Ishikawa (cell line): Measurements from ENCODE around the gene PITPNM2.

Source experiments
- CEBPB ChIP-seq: IDR thresholded peaks from 2 replicates; pipeline ENCODE4 v1.6.1; 2012
- CREB1 ChIP-seq: IDR thresholded peaks from 2 replicates; pipeline ENCODE4 v1.6.1; 2012; ENCODE audit warnings: low read depth
- EGR1 ChIP-seq: IDR thresholded peaks from 2 replicates; pipeline ENCODE4 v1.6.1; 2012
- EP300 ChIP-seq: IDR thresholded peaks from 2 replicates; pipeline ENCODE4 v1.6.1; 2012; ENCODE audit warnings: borderline replicate concordance
- FOXM1 ChIP-seq: IDR thresholded peaks from 2 replicates; pipeline ENCODE4 v1.6.1; 2012; ENCODE audit warnings: low read depth, borderline replicate concordance
- MAX ChIP-seq: IDR thresholded peaks from 2 replicates; pipeline ENCODE4 v1.6.1; 2012
- NFIC ChIP-seq: IDR thresholded peaks from 2 replicates; pipeline ENCODE4 v1.6.1; 2012
- RAD21 ChIP-seq: IDR thresholded peaks from 2 replicates; pipeline ENCODE4 v1.6.1; 2012; ENCODE audit warnings: low read depth
- REST ChIP-seq: IDR thresholded peaks from 2 replicates; pipeline ENCODE4 v1.6.1; 2012; ENCODE audit warnings: low read depth, mild to moderate bottlenecking
- TAF1 ChIP-seq: IDR thresholded peaks from 2 replicates; pipeline ENCODE4 v1.6.1; 2012; ENCODE audit warnings: low read depth, mild to moderate bottlenecking
- TCF12 ChIP-seq: IDR thresholded peaks from 2 replicates; pipeline ENCODE4 v1.6.1; 2012; ENCODE audit warnings: low read depth
- TEAD4 ChIP-seq: IDR thresholded peaks from 2 replicates; pipeline ENCODE4 v1.6.1; 2012
- USF1 ChIP-seq: IDR thresholded peaks from 2 replicates; pipeline ENCODE4 v1.6.1; 2012
- YY1 ChIP-seq: IDR thresholded peaks from 2 replicates; pipeline ENCODE4 v1.6.1; 2012; ENCODE audit warnings: low read depth
- ZBTB7A ChIP-seq: IDR thresholded peaks from 2 replicates; pipeline ENCODE4 v1.6.1; 2012; ENCODE audit warnings: low read depth

The PITPNM2 gene

DNA sequence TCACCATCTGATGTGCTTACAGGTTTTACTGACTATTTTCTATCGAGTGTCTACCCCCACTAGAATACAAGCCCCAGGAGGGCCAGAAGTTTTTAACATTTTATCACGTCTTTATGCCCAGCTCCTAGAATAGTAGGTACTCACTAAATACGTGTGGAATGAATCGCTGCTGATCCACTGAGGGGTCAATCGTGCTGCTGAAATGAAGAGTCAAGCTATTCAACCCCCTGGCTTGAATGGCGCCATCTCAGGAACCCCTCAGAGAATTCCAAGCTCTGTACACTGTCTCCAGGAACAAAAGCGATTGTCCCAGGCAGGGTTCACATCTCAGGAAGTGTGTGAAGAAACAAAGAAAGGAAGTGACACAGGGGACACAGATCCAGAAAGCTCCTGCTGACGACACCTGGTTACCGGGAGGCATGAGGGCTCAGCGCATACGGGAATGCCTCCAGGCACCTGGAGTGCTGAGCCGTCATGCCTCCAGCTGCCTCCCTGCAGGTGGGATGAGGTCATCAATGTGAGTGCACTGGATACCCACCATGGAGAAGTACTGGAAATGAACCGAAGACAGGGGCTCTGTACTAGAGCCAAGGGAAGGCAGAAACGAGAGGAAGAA lies 45.6 kb downstream of the PITPNM2 start:
- peak; percentile 73; the same call in 1 of the 2 replicates for TF ChIP-seq CREB1
- TF ChIP-seq MAX = peak; percentile 84
- peak; percentile 93 for TF ChIP-seq TCF12
- peak; percentile 52; the same call in 1 of the 2 replicates for TF ChIP-seq FOXM1
- peak; percentile 87 for TF ChIP-seq EP300
- no peak for TF ChIP-seq CEBPB
- TF ChIP-seq TEAD4 = peak; percentile 40; the same call in 1 of the 2 replicates
- 0 out of 2 replicates have a peak, but pooled peaks have one; percentile 32 for TF ChIP-seq YY1
- TF ChIP-seq NFIC = peak; percentile 70
- no peak for TF ChIP-seq RAD21
- no peak for TF ChIP-seq TAF1

- no peak for TF ChIP-seq EP300
- TF ChIP-seq TCF12 = no peak
- no peak for TF ChIP-seq RAD21
- TF ChIP-seq EGR1 = no peak
- no peak for TF ChIP-seq NFIC
- TF ChIP-seq TEAD4 = no peak
- no peak for TF ChIP-seq ZBTB7A
- no peak for TF ChIP-seq YY1
These were observed 46.1 kb downstream of the PITPNM2 start for GRCh38 chr12:123104809-123105208.

- TF ChIP-seq EP300 = no peak
- TF ChIP-seq TEAD4 = no peak
- no peak for TF ChIP-seq TAF1
- TF ChIP-seq FOXM1 = no peak
- no peak for TF ChIP-seq REST
- no peak for TF ChIP-seq RAD21
- no peak for TF ChIP-seq MAX
- TF ChIP-seq CREB1 = no peak
- no peak for TF ChIP-seq NFIC
- TF ChIP-seq EGR1 = no peak
- no peak for TF ChIP-seq YY1
These were observed 47.9 kb downstream of the PITPNM2 start for GRCh38 chr12:123102781-123103503.

DNA sequence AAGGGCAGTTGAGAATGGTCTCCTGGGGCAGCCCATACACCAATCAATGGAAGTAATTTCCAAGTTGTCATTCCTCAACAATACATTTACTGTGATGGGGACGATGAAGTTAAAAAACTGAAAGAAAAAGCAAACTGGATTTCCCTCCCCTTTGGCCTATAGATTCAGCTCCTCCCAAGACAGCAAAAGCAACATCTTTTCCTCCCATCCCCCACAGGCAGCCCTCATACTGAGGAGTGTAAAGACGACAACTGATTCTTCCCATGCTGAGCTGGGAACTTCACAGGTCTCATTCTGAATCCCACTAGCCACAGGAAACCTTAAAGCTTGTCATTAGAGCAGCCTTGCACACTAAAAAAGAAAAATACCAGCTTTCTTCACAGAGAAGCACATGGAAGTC lies 48.5 kb downstream of the PITPNM2 start:
- no peak for TF ChIP-seq EP300
- no peak for TF ChIP-seq ZBTB7A

- TF ChIP-seq NFIC (no peak), USF1 (no peak), YY1 (no peak), CREB1 (no peak), ZBTB7A (no peak)
These were observed 49.4 kb downstream of the PITPNM2 start for GRCh38 chr12:123101526-123101925.
